ENCODE results near the gene FCF1. TPM values are rescaled to one million over a fixed set of nuclear protein-coding genes. Genes with fewer than 3 reads are reported as not detected.

FCF1 gene
- total and polyA plus RNA-seq, 2 of the 4 experiments (the other 2 are of a cell fraction): 37.1 to 45.5 TPM

DNA sequence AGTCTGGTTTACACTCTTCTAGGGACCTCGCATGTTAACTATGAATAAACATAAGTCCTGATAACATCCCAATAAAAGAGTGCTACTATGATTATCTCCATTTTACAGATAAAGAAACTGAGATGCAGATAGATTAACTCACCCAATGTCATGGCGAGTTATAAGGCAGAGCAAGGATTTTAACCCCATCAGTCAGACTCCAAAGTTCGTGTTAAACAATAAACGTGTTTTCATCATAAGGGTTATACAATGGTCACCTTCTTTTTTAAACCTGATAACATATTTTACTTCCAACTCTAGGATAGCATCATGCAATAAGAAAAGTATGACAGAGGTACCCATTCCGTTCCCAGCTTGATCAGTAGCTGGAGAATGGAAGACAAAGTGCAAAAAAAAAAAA lies 1.3 kb upstream of the FCF1 start:
- Histone ChIP-seq H3K27me3 (ENCODE audit: control insufficient read depth, insufficient read depth, low read length) (no peaks in the 10 kb centered on the region), H3K23ac (ENCODE audit: low read depth, low read length) (no peak overlapping the region), H4K20me1 (ENCODE audit: insufficient read depth, low read length) (peaks cover 14% of the 10 kb centered on the region; the same call in 1 of the 2 replicates), H3K4me3 (ENCODE audit: insufficient read depth, low read depth, low read length) (no peak overlapping the region), H2AK5ac (ENCODE audit: low read depth, low read length) (no peak overlapping the region), H3K18ac (ENCODE audit: low read depth, low read length) (no peak overlapping the region), H3K14ac (replicated peaks; ENCODE audit: low read depth, low read length) (no peak overlapping the region), H3K9me3 (ENCODE audit: control insufficient read depth, insufficient read depth, low read length) (no peaks in the 10 kb centered on the region), H2BK15ac (ENCODE audit: low read depth, low read length) (no peak overlapping the region), H4K5ac (ENCODE audit: low read depth, low read length) (no peak overlapping the region), H3K56ac (ENCODE audit: extremely low read depth, insufficient read depth, low read length) (no peak overlapping the region), H3K79me1 (ENCODE audit: low read depth in 1 of 2, low read length in 2 of 2) (peaks cover 14 to 49% of the 10 kb centered on the region in 2 experiments), H3K4ac (ENCODE audit: low read depth, low read length) (no peak overlapping the region), H4K91ac (ENCODE audit: insufficient read depth, low read depth, low read length) (no peak overlapping the region), H2AFZ (replicated peaks; ENCODE audit: low read length, poor library complexity) (no peak overlapping the region), H3K36me3 (ENCODE audit: control insufficient read depth, insufficient read depth, low read length) (peaks cover 1% of the 10 kb centered on the region; the same call in 1 of the 2 replicates), H3K9me1 (ENCODE audit: insufficient read depth, low read length) (no peaks in the 10 kb centered on the region; the same call in 1 of the 2 replicates), H3K4me2 (ENCODE audit: low read depth, low read length) (peak overlapping the region; percentile 60; the same call in 1 of the 2 replicates), H2BK5ac (ENCODE audit: low read depth, low read length, poor library complexity, severe bottlenecking) (no peak overlapping the region), H4K8ac (ENCODE audit: low read depth in 2 of 2, low read length in 2 of 2) (no peak overlapping the region), H2BK20ac (ENCODE audit: low read depth, low read length) (no peak overlapping the region), H2AK9ac (replicated peaks; ENCODE audit: low read depth, low read length, poor library complexity) (no peak overlapping the region), H3K9ac (ENCODE audit: low read depth, low read length) (no peak overlapping the region), H3K27ac (ENCODE audit: insufficient read depth, low read length) (no peak overlapping the region), H2BK120ac (ENCODE audit: low read depth, low read length) (no peak overlapping the region), H3K4me1 (ENCODE audit: control insufficient read depth, insufficient read depth, low read length) (no peaks in the 10 kb centered on the region)
- DNase-seq (no peak), ATAC-seq (ENCODE audit: low read depth) (no peak)
- no CpG with 5 or more reads among the region's 5 CpGs for WGBS, 2 experiments (ENCODE audit: extremely low coverage in 2 of 2, insufficient read length in 1 of 2)
- POLR2A ChIA-PET (ENCODE audit: unreplicated experiment): no interaction called here
- in situ Hi-C loops (cut with MboI; ENCODE audit: low sequenced_read_pairs) (no loop called here), intact Hi-C loops (cut with micrococcal nuclease) (no loop called here), dilution Hi-C loops (cut with HindIII; ENCODE audit: low sequenced_read_pairs, unreplicated experiment) (no loop called here)
- TF ChIP-seq RFX5 (IDR thresholded peaks at IDR 0.05; ENCODE audit: low read depth, low read length) (no peak), RCOR1 (IDR thresholded peaks at IDR 0.05; ENCODE audit: insufficient replicate concordance, low read length) (no peak), FOS (IDR thresholded peaks at IDR 0.05; ENCODE audit: low read depth, low read length) (no peak), SMC3 (IDR thresholded peaks at IDR 0.05; ENCODE audit: low read depth, low read length) (no peak), BHLHE40 (IDR thresholded peaks at IDR 0.05; ENCODE audit: low read depth, low read length) (no peak), CHD1 (IDR thresholded peaks at IDR 0.05; ENCODE audit: low read depth, low read length) (no peak), MAFK (IDR thresholded peaks at IDR 0.05; ENCODE audit: low read depth, low read length) (no peak), MXI1 (IDR thresholded peaks at IDR 0.05; ENCODE audit: borderline replicate concordance, low read depth, low read length) (no peak), POLR2A (IDR thresholded peaks at IDR 0.05; ENCODE audit: low read depth, low read length) (no peak), MAZ (IDR thresholded peaks at IDR 0.05; ENCODE audit: borderline replicate concordance, low read depth, low read length) (no peak), RAD21 (IDR thresholded peaks at IDR 0.05; ENCODE audit: low read length) (no peak)
- TF ChIP-seq, protein P1, sequence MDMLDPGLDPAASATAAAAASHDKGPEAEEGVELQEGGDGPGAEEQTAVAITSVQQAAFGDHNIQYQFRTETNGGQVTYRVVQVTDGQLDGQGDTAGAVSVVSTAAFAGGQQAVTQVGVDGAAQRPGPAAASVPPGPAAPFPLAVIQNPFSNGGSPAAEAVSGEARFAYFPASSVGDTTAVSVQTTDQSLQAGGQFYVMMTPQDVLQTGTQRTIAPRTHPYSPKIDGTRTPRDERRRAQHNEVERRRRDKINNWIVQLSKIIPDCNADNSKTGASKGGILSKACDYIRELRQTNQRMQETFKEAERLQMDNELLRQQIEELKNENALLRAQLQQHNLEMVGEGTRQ (IDR thresholded peaks at IDR 0.05; ENCODE audit: low read depth, low read length): no peak
- TF ChIP-seq, protein P2, sequence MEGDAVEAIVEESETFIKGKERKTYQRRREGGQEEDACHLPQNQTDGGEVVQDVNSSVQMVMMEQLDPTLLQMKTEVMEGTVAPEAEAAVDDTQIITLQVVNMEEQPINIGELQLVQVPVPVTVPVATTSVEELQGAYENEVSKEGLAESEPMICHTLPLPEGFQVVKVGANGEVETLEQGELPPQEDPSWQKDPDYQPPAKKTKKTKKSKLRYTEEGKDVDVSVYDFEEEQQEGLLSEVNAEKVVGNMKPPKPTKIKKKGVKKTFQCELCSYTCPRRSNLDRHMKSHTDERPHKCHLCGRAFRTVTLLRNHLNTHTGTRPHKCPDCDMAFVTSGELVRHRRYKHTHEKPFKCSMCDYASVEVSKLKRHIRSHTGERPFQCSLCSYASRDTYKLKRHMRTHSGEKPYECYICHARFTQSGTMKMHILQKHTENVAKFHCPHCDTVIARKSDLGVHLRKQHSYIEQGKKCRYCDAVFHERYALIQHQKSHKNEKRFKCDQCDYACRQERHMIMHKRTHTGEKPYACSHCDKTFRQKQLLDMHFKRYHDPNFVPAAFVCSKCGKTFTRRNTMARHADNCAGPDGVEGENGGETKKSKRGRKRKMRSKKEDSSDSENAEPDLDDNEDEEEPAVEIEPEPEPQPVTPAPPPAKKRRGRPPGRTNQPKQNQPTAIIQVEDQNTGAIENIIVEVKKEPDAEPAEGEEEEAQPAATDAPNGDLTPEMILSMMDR (conservative IDR thresholded peaks at IDR 0.05; ENCODE audit: low read depth, low read length): no peak
- TF ChIP-seq, protein P3, sequence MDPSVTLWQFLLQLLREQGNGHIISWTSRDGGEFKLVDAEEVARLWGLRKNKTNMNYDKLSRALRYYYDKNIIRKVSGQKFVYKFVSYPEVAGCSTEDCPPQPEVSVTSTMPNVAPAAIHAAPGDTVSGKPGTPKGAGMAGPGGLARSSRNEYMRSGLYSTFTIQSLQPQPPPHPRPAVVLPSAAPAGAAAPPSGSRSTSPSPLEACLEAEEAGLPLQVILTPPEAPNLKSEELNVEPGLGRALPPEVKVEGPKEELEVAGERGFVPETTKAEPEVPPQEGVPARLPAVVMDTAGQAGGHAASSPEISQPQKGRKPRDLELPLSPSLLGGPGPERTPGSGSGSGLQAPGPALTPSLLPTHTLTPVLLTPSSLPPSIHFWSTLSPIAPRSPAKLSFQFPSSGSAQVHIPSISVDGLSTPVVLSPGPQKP (IDR thresholded peaks at IDR 0.05; ENCODE audit: borderline replicate concordance, low read depth, low read length): no peak
- BruUV-seq (replicated peaks): no TSS peak
- CTCF ChIA-PET: no interaction called here
